Esophagus squamous epithelium (tissue), 5 donors: ENCODE data around the gene NOXRED1. TPM values are rescaled to one million over a fixed set of nuclear protein-coding genes. Genes with fewer than 3 reads are reported as not detected.
A peak's percentile ranks its signal among the peaks of the same experiment; 100 is the strongest.

Experiments used
- DNase-seq: peaks from one replicate; lab custom pipeline; 2025; lab: John Stamatoyannopoulos, UW
- H3K27ac ChIP-seq, 4 donors: fragments of 200-600 bp; sonication (generic); one replicate each; pipeline ENCODE4 v1.5.1; 2016 to 2019; ENCODE audit warnings: mild to moderate bottlenecking in 1 of 4
- H3K27me3 ChIP-seq, 4 donors: fragments of 200-600 bp; sonication (generic); 1 replicate in 3 of 4; 2 replicates in 1 of 4; pipeline versions ENCODE4 v1.5.1 to v1.6.0; 2017 to 2021; ENCODE audit warnings: antibody characterized with exemption in 1 of 4
- H3K36me3 ChIP-seq, 3 donors: fragments of 200-600 bp; sonication (generic); one replicate each; pipeline ENCODE4 v1.5.1; 2016 to 2019
- H3K4me1 ChIP-seq, 3 donors: fragments of 200-600 bp; sonication (generic); one replicate each; pipeline ENCODE4 v1.5.1; 2017 to 2019
- H3K4me3 ChIP-seq, 4 donors: fragments of 200-600 bp; sonication (generic); 1 replicate in 3 of 4; 2 replicates in 1 of 4; pipeline ENCODE4 v1.5.1; 2016 to 2019; ENCODE audit warnings: mild to moderate bottlenecking in 2 of 4, moderate library complexity in 1 of 4
- H3K9me3 ChIP-seq, 3 donors: fragments of 200-600 bp; sonication (generic); one replicate each; pipeline ENCODE4 v1.5.1; 2016 to 2019
- CTCF ChIP-seq, 6 experiments: fragments of 450-650 bp in 4 of 6; fragments of 200-600 bp in 2 of 6; sonication (generic) in 2 of 6; IDR thresholded peaks; one replicate each; pipeline ENCODE4 v1.5.1; 2016 to 2019; ENCODE audit warnings: antibody characterized with exemption in 6 of 6, mild to moderate bottlenecking in 4 of 6, moderate library complexity in 4 of 6
- POLR2A ChIP-seq, 4 donors: fragments of 450-650 bp; IDR thresholded peaks; one replicate each; pipeline ENCODE4 v1.6.1; 2017; ENCODE audit warnings: antibody characterized with exemption in 4 of 4, mild to moderate bottlenecking in 4 of 4, moderate library complexity in 3 of 4
- WGBS, 2 donors: methylation state at CpG; one replicate each; pipeline ENCODE4 v1.1.5; 2018; 5-methylcytosine and 5-hydroxymethylcytosine counted together
- intact Hi-C: fragments of 100-400 bp; cut with DNase I; formaldehyde crosslinking; loops from one replicate; pipeline ENCODE4 v1.15.0; 2022
- total RNA-seq, 4 donors: library from RNA; depleted of rRNA; stranded (reverse); fragments of >200 nt; gene quantifications; one replicate each; pipeline ENCODE4 v1.1.0, GENCODE V29; 2016
- donor health status: DM: yes; HTN: yes; CAD: no.

NOXRED1 gene
- total RNA-seq, 4 donors from 2014 or later = not detected

- 36 to 55% methylated on average over 3 of the region's 3 CpGs for WGBS, 2 donors
- H3K27ac ChIP-seq = no peak overlapping the region
- no peaks in the 10 kb centered on the region for H3K9me3 ChIP-seq
- intact Hi-C loops = no loop called here
- no peaks in the 10 kb centered on the region for H3K36me3 ChIP-seq
- no peaks in the 10 kb centered on the region for H3K27me3 ChIP-seq
- H3K4me3 ChIP-seq = no peak overlapping the region
- TF ChIP-seq CTCF (IDR thresholded peaks at IDR 0.05) (peak in 1 of 6 experiments; percentile 23), POLR2A (IDR thresholded peaks at IDR 0.05) (no peak)
- no peak for DNase-seq
- no peaks in the 10 kb centered on the region for H3K4me1 ChIP-seq
These were observed 14.2 kb downstream of the NOXRED1 start for GRCh38 chr14:77409131-77409533.

GRCh38 chr14:77407158-77407557 lies 16.2 kb downstream of the NOXRED1 start:
- intact Hi-C loops = no loop called here
- Histone ChIP-seq H3K4me3 (no peak overlapping the region), H3K9me3 (no peaks in the 10 kb centered on the region), H3K27ac (no peak overlapping the region), H3K27me3 (no peaks in the 10 kb centered on the region), H3K36me3 (no peaks in the 10 kb centered on the region), H3K4me1 (no peaks in the 10 kb centered on the region)
- DNase-seq = no peak
- no peak for TF ChIP-seq POLR2A (IDR thresholded peaks at IDR 0.05)
- TF ChIP-seq CTCF (IDR thresholded peaks at IDR 0.05) = no peak
- WGBS, 2 donors = 78 to 86% methylated on average over 2 of the region's 2 CpGs

- Histone ChIP-seq H3K4me1 (no peaks in the 10 kb centered on the region), H3K27me3 (no peaks in the 10 kb centered on the region), H3K9me3 (no peaks in the 10 kb centered on the region), H3K36me3 (no peaks in the 10 kb centered on the region), H3K4me3 (no peak overlapping the region), H3K27ac (no peak overlapping the region)
- no peak for DNase-seq
- 60 to 66% methylated on average over 6 of the region's 6 CpGs for WGBS, 2 donors
- TF ChIP-seq CTCF (IDR thresholded peaks at IDR 0.05) (no peak), POLR2A (IDR thresholded peaks at IDR 0.05) (no peak)
- intact Hi-C loops = no loop called here
These were observed 16.6 kb downstream of the NOXRED1 start for GRCh38 chr14:77406718-77407117.

GRCh38 chr14:77406086-77406485 lies 17.2 kb downstream of the NOXRED1 start:
- Histone ChIP-seq H3K27me3 (no peaks in the 10 kb centered on the region), H3K9me3 (no peaks in the 10 kb centered on the region), H3K4me1 (no peaks in the 10 kb centered on the region), H3K36me3 (no peaks in the 10 kb centered on the region), H3K27ac (no peak overlapping the region), H3K4me3 (no peak overlapping the region)
- intact Hi-C loops = no loop called here
- no peak for DNase-seq
- TF ChIP-seq POLR2A (IDR thresholded peaks at IDR 0.05) (no peak), CTCF (IDR thresholded peaks at IDR 0.05) (no peak)
- WGBS, 2 donors = 58 to 61% methylated on average over 3 of the region's 3 CpGs

GRCh38 chr14:77403768-77404167 lies 19.6 kb downstream of the NOXRED1 start:
- intact Hi-C loops = no loop called here
- Histone ChIP-seq H3K27me3 (no peaks in the 10 kb centered on the region), H3K9me3 (no peaks in the 10 kb centered on the region), H3K4me1 (no peaks in the 10 kb centered on the region), H3K27ac (no peak overlapping the region), H3K36me3 (no peaks in the 10 kb centered on the region), H3K4me3 (no peak overlapping the region)
- 71 to 74% methylated on average over 3 of the region's 3 CpGs for WGBS, 2 donors
- DNase-seq = no peak
- TF ChIP-seq CTCF (IDR thresholded peaks at IDR 0.05) = no peak
- no peak for TF ChIP-seq POLR2A (IDR thresholded peaks at IDR 0.05)
